Measurements from ENCODE around the gene TEDC1.

Gene TEDC1, protein sequence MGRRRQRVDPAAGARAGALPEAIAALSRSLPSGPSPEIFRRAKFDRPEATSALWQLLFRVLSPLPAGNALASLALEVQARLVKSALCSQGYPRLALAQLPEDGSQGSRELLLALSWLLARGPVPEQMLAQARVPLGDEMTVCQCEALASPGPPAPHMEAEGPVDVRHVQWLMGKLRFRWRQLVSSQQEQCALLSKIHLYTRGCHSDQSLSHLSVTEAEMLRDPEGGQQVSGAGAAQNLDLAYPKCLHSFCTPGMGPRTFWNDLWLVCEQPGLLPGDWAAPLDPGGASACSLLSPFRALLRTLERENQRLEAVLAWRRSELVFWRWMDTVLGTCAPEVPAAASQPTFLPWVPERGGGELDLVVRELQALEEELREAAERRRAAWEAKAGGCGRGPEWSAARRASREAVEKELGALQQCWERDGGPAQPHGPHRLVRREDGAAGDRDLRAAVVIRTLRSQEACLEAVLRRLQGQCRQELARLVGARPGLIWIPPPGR

DNA sequence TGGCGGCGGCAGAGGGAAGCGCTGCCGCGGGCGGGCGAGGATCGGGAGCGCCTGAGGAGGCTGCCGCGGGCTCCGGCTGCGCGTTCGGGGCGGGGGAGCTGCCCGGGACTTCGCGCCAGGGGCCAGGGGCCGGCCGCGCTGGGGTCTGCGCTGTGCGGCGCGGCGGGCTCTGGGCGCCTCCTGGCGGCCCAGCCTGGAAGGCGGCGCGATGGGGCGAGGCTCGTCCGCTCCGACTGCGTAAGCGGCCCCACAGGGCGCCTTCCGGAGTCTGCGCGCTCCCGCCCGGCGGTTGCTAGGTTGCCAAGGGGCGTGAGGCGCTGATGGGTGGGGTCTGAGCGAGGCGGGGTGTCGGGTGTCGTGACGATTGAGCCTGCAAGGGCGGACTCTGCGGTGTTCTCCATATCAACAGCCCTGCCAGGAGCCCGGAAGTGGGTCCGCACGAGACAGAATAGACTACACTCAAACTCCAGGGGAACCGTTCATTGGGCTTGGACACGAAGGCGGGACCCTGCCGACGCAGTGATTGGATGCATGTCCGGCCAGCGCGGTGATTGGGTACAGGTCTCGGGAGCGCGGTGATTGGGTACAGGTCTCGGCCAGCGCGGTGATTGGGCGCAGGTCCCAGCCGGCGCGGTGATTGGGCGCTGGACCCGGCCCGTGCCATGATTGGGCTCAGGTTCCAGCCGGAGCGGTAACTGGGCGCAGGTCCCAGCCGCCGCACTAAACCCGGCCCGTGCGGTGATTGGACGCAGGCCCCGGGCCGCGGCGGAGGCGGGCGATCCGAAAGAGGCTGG lies at the start of gene TEDC1:
Gene TEDC1 (plus strand): TSS at position 675 of the 794 bp plus-strand sequence. CDS start 130 bp downstream, outside the sequence.
- no peaks in the 10 kb centered on the region for H3K9me2 ChIP-seq (replicated peaks; ENCODE audit: insufficient read depth, low read length)
- no peaks in the 10 kb centered on the region for H3K9me3 ChIP-seq (replicated peaks; ENCODE audit: insufficient read depth, low read length)
- TF ChIP-seq EZH2phosphoT487 (IDR thresholded peaks at IDR 0.05; ENCODE audit: low read length) (no peak), EZH2 (optimal IDR thresholded peaks at IDR 0.05; ENCODE audit: low read depth, low read length) (no peak)
- TF ChIP-seq, protein P1, sequence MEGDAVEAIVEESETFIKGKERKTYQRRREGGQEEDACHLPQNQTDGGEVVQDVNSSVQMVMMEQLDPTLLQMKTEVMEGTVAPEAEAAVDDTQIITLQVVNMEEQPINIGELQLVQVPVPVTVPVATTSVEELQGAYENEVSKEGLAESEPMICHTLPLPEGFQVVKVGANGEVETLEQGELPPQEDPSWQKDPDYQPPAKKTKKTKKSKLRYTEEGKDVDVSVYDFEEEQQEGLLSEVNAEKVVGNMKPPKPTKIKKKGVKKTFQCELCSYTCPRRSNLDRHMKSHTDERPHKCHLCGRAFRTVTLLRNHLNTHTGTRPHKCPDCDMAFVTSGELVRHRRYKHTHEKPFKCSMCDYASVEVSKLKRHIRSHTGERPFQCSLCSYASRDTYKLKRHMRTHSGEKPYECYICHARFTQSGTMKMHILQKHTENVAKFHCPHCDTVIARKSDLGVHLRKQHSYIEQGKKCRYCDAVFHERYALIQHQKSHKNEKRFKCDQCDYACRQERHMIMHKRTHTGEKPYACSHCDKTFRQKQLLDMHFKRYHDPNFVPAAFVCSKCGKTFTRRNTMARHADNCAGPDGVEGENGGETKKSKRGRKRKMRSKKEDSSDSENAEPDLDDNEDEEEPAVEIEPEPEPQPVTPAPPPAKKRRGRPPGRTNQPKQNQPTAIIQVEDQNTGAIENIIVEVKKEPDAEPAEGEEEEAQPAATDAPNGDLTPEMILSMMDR (IDR thresholded peaks at IDR 0.05; ENCODE audit: low read length), result peak; percentile 58
- H3K4me1 ChIP-seq (ENCODE audit: low read length), result peaks cover 17% of the 10 kb centered on the region
- H3K79me2 ChIP-seq (ENCODE audit: low read length), result peaks cover 29% of the 10 kb centered on the region
- DNase-seq, result peak; percentile 100
- H3K4me2 ChIP-seq (ENCODE audit: low read depth, low read length), result peak within 1 kb of the TSS; percentile 98
- no peaks in the 10 kb centered on the region for H3K36me3 ChIP-seq (replicated peaks; ENCODE audit: insufficient read depth, low read length)
- peak within 1 kb of the TSS; percentile 92 for H3K27ac ChIP-seq (ENCODE audit: low read length)
- H2AFZ ChIP-seq (ENCODE audit: low read length), result peak within 1 kb of the TSS; percentile 76
- peak within 1 kb of the TSS; percentile 90 for H3K4me3 ChIP-seq (ENCODE audit: low read length)
- H4K20me1 ChIP-seq (ENCODE audit: insufficient read depth, low read length), result 0 out of 2 replicates have a peak, but pooled peaks cover 4% of the 10 kb centered on the region
- H3K27me3 ChIP-seq (replicated peaks; ENCODE audit: insufficient read depth, low read length), result peaks cover 7% of the 10 kb centered on the region; the same call in 1 of the 2 replicates
- H3K9ac ChIP-seq (ENCODE audit: low read length), result peak within 1 kb of the TSS; percentile 97
- H3F3A ChIP-seq (ENCODE audit: insufficient read depth, low read length), result peaks cover 8% of the 10 kb centered on the region; the same call in 1 of the 2 replicates

DNA sequence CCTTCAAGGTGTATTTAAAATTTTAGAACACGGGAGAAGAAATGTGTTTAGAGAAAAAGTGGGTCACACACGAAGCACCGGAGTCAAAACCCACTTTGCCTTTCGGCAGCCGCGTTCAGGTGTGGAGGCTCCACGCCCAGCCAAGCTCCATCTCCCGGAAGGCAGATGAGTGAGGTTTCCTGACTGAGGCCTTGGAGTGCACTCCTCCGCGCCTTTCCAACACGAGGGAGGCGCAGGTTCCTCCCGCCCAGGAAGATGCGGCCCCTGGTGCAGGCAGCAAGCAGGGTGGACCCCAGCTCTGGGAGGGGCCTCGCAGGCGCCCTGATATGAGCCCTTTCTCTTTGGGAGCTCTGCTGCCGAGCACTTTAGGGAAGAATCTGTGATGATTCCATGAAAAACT lies 48.9 kb upstream of the TEDC1 start:
- Histone ChIP-seq H3K79me2 (ENCODE audit: low read length) (peaks cover 10% of the 10 kb centered on the region), H3K9me3 (replicated peaks; ENCODE audit: insufficient read depth, low read length) (no peaks in the 10 kb centered on the region), H3K4me1 (ENCODE audit: low read length) (no peaks in the 10 kb centered on the region), H3K9ac (ENCODE audit: low read length) (no peak overlapping the region), H4K20me1 (ENCODE audit: insufficient read depth, low read length) (no peaks in the 10 kb centered on the region), H3K36me3 (replicated peaks; ENCODE audit: insufficient read depth, low read length) (no peaks in the 10 kb centered on the region), H3K27ac (ENCODE audit: low read length) (no peak overlapping the region), H3K9me2 (replicated peaks; ENCODE audit: insufficient read depth, low read length) (no peaks in the 10 kb centered on the region), H3K27me3 (replicated peaks; ENCODE audit: insufficient read depth, low read length) (no peaks in the 10 kb centered on the region), H2AFZ (ENCODE audit: low read length) (no peak overlapping the region), H3K4me3 (ENCODE audit: low read length) (no peak overlapping the region), H3K4me2 (ENCODE audit: low read depth, low read length) (no peak overlapping the region), H3F3A (ENCODE audit: insufficient read depth, low read length) (no peaks in the 10 kb centered on the region)
- DNase-seq, result no peak
- TF ChIP-seq, protein P1 (IDR thresholded peaks at IDR 0.05; ENCODE audit: low read length), result no peak
- no peak for TF ChIP-seq EZH2phosphoT487 (IDR thresholded peaks at IDR 0.05; ENCODE audit: low read length)
- no peak for TF ChIP-seq EZH2 (optimal IDR thresholded peaks at IDR 0.05; ENCODE audit: low read depth, low read length)

DNA sequence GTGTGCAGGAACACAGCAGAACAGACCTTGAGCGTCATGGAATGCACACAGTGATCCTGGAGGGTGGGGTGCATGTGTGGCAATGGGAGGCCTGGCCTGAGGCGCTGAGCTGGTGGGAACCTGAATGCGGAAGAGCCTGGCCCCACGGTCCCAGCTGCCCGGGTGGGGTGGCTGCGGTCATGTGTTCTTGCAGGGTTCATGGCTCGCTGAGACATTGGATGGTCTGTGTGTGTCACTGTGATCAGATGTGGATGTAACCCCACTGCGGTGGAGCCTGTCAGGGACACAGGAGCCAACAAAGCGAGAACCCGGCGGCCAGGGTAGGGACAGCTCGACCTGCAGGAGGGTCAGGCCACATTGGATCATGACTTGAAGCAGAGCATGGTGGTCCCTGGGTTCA lies 48.2 kb upstream of the TEDC1 start:
- Histone ChIP-seq H3K79me2 (ENCODE audit: low read length) (peaks cover 3% of the 10 kb centered on the region), H3K27ac (ENCODE audit: low read length) (no peak overlapping the region), H3K4me2 (ENCODE audit: low read depth, low read length) (no peak overlapping the region), H3K4me1 (ENCODE audit: low read length) (no peaks in the 10 kb centered on the region), H3F3A (ENCODE audit: insufficient read depth, low read length) (no peaks in the 10 kb centered on the region), H3K27me3 (replicated peaks; ENCODE audit: insufficient read depth, low read length) (no peaks in the 10 kb centered on the region), H3K36me3 (replicated peaks; ENCODE audit: insufficient read depth, low read length) (no peaks in the 10 kb centered on the region), H3K9ac (ENCODE audit: low read length) (no peak overlapping the region), H2AFZ (ENCODE audit: low read length) (no peak overlapping the region), H3K9me2 (replicated peaks; ENCODE audit: insufficient read depth, low read length) (no peaks in the 10 kb centered on the region), H4K20me1 (ENCODE audit: insufficient read depth, low read length) (no peaks in the 10 kb centered on the region), H3K9me3 (replicated peaks; ENCODE audit: insufficient read depth, low read length) (no peaks in the 10 kb centered on the region), H3K4me3 (ENCODE audit: low read length) (no peak overlapping the region)
- no peak for TF ChIP-seq EZH2phosphoT487 (IDR thresholded peaks at IDR 0.05; ENCODE audit: low read length)
- no peak for TF ChIP-seq EZH2 (optimal IDR thresholded peaks at IDR 0.05; ENCODE audit: low read depth, low read length)
- TF ChIP-seq, protein P1 (IDR thresholded peaks at IDR 0.05; ENCODE audit: low read length), result no peak
- no peak for DNase-seq
